SW 1271 (cell line): Measurements from ENCODE around the gene MAP1A.

Source experiments
- DNase-seq, 2 experiments: peaks; one replicate each; lab custom pipeline; 2025; lab: John Stamatoyannopoulos, UW

The MAP1A gene

GRCh38 chr15:43517354-43518196, at the start of gene MAP1A:
Gene MAP1A (plus strand): TSS chr15:43517608. CDS start chr15:43521474, 3,866 bp downstream.
- DNase-seq, result no peak

- DNase-seq, result no peak
Observed at GRCh38 chr15:43469867-43470266, 47.5 kb upstream of the MAP1A start.

- DNase-seq, result no peak
Observed at GRCh38 chr15:43471975-43472374, 45.4 kb upstream of the MAP1A start.

GRCh38 chr15:43473885-43474284, 43.5 kb upstream of the MAP1A start:
- no peak for DNase-seq

- peak in 1 of 2 experiments; percentile 6 for DNase-seq
Observed at GRCh38 chr15:43483297-43484128, 33.9 kb upstream of the MAP1A start.

GRCh38 chr15:43484455-43484854, 33.0 kb upstream of the MAP1A start:
- no peak for DNase-seq

GRCh38 chr15:43487271-43487895, 30.0 kb upstream of the MAP1A start:
- DNase-seq, result no peak

- DNase-seq, result no peak
Observed at GRCh38 chr15:43488790-43489189, 28.6 kb upstream of the MAP1A start.

- no peak for DNase-seq
Observed at GRCh38 chr15:43489191-43489590, 28.2 kb upstream of the MAP1A start.

GRCh38 chr15:43492266-43492665, 25.1 kb upstream of the MAP1A start:
- no peak for DNase-seq

GRCh38 chr15:43492673-43493601, 24.5 kb upstream of the MAP1A start, which contains the start of gene TP53BP1:
Gene TP53BP1 (minus strand): TSS chr15:43493156. CDS start chr15:43493043, 113 bp downstream.
- DNase-seq, result peak; percentile 63 to 90

GRCh38 chr15:43493703-43494472, 23.5 kb upstream of the MAP1A start:
- DNase-seq, result no peak

- DNase-seq, result no peak
Observed at GRCh38 chr15:43498990-43499389, 18.4 kb upstream of the MAP1A start.

- DNase-seq, result no peak
Observed at GRCh38 chr15:43499635-43500034, 17.8 kb upstream of the MAP1A start.

- no peak for DNase-seq
Observed at GRCh38 chr15:43505738-43506137, 11.7 kb upstream of the MAP1A start.

GRCh38 chr15:43508421-43508820, 9.0 kb upstream of the MAP1A start:
- no peak for DNase-seq

- DNase-seq, result no peak
Observed at GRCh38 chr15:43508991-43509659, 8.3 kb upstream of the MAP1A start.

- DNase-seq, result no peak
Observed at GRCh38 chr15:43509660-43510199, 7.7 kb upstream of the MAP1A start.

GRCh38 chr15:43510200-43511011, 7.0 kb upstream of the MAP1A start:
- peak; percentile 80 to 92 for DNase-seq
